Measurements from ENCODE around the gene SPRED2. TPM values are rescaled to one million over a fixed set of nuclear protein-coding genes. Genes with fewer than 3 reads are reported as not detected.

Gene SPRED2
- total RNA-seq, 4 donors from 2014 or later = 13.7 to 25.3 (median 17.8) TPM

DNA sequence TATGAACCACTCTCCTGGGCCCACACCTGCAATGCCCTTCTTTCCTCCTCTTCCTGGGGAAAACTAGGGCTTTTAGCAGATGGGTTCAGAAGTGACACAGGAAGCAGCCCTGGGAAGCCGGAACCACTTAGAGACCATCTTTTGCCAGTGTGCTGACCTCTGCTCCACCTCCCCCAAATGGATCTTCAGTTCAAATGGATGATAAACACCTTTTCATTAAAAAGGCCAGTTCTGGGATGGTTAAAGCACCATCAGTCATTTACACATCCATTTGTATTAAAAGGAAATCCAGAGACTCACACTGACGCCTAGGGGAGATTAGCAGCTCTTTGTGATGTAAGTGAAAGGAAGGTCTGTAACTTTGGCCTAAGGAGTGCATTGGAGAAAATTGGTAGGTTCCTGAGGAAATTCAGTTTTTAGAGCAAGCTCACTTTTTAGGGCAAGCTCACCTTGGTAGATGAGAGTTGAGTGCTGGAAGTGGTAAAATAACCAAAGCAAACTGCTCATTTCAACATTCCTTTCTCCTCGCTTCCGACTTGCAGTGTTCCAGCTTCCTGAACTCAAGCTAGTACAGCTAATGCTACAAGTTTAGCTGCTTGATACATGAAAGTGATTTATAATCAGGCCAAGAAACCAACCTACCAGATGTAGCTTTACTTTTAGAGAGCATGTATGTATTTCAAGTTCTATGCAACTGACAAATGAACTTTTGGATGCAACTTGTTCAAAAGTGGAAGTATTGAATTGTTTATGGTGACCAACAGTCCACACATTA lies 157.1 kb downstream of the SPRED2 start:
- TF ChIP-seq, protein P1, sequence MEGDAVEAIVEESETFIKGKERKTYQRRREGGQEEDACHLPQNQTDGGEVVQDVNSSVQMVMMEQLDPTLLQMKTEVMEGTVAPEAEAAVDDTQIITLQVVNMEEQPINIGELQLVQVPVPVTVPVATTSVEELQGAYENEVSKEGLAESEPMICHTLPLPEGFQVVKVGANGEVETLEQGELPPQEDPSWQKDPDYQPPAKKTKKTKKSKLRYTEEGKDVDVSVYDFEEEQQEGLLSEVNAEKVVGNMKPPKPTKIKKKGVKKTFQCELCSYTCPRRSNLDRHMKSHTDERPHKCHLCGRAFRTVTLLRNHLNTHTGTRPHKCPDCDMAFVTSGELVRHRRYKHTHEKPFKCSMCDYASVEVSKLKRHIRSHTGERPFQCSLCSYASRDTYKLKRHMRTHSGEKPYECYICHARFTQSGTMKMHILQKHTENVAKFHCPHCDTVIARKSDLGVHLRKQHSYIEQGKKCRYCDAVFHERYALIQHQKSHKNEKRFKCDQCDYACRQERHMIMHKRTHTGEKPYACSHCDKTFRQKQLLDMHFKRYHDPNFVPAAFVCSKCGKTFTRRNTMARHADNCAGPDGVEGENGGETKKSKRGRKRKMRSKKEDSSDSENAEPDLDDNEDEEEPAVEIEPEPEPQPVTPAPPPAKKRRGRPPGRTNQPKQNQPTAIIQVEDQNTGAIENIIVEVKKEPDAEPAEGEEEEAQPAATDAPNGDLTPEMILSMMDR (IDR thresholded peaks at IDR 0.05; ENCODE audit: low read depth) = no peak

GRCh38 chr2:65273344-65273743 lies 159.1 kb downstream of the SPRED2 start:
- TF ChIP-seq, protein P1 (IDR thresholded peaks at IDR 0.05; ENCODE audit: low read depth) = no peak

DNA sequence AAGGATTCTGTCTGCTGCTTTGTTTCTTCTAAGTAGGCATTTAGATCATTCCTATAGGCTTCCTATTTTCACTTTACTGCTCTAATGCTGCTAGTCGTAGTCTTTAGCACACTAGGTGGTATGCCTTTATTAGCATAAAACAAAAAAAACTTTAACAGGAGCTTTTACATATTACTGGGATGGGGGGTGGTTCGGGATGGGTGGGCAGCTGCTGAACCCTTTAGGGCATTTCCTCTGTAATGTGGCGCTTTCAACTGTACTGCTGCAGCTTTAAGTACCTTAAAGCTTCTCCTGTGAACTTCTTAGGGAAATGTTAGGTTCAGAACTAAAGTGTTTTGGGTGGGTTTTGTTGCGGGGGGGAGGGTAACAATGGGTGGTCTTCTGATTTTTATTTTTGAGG lies 163.4 kb downstream of the SPRED2 start:
- TF ChIP-seq, protein P1 (IDR thresholded peaks at IDR 0.05; ENCODE audit: low read depth) = no peak

- TF ChIP-seq, protein P1 (IDR thresholded peaks at IDR 0.05; ENCODE audit: low read depth) = no peak
Observed at GRCh38 chr2:65267008-65267407, 165.4 kb downstream of the SPRED2 start.

- TF ChIP-seq, protein P1 (IDR thresholded peaks at IDR 0.05; ENCODE audit: low read depth) = no peak
Observed at GRCh38 chr2:65265671-65266045, 166.7 kb downstream of the SPRED2 start.

DNA sequence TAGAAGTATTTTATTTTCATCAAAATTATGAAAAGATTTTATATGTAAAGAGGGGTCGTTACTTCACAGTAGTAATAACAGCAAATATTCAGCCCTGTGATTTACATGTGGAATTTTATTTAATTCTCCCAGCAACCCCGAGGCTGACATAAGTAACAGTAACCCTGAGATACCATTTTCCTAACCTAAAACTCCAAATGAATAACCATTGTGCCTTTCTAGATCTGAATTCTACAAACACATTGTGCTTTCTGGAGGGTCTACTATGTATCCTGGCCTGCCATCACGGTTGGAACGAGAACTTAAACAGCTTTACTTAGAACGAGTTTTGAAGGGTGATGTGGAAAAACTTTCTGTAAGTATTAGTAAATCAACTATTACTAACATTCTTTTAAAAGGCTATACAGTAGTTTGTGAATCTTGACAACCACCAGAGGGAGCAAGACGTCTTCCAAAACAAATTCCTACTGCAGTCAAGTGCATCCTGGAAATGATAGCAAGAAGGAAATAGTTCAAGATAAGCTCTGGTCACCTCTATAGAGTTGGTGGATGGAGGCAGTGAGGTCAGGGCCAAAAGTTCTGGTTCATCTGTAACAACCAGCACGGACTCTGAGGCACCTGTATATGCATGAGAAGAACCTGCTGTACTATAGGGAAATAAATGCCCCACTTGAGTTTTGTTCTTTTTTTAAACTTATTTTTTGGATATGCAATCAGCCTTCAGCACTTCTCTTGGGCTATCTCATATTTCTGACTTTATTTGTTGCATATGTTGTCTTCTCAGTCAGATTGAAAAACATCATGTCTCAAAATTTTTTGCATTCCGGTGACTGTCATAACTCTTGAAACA lies 167.4 kb downstream of the SPRED2 start:
- TF ChIP-seq, protein P1 (IDR thresholded peaks at IDR 0.05; ENCODE audit: low read depth) = no peak

DNA sequence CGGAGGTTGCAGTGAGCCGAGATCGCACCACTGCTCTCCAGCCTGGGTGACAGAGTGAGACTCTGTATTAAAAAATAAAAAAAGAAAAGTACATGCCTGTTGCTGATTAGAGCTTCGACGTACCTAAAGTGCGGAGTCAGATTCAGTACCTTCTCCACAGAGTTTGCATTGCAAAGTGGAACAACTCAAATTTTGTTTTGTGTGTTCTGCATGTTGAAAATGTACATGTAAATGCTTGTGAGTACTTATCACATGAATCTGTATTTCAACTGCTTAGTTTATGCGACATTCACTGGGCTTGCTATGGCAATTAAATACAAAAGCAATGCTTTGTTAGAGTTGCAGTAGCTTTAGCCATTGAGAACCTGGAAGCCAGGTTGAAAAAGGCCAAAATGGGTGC lies 168.4 kb downstream of the SPRED2 start:
- TF ChIP-seq, protein P1 (IDR thresholded peaks at IDR 0.05; ENCODE audit: low read depth) = no peak

Data from subcutaneous adipose tissue (tissue), 4 donors.